IPS-18c (cell line): ENCODE measurements around the gene MRPS21.
A peak's percentile ranks its signal among the peaks of the same experiment; 100 is the strongest.
"Not testable (repeated sequence)": the region's sequence is repeated elsewhere in the genome, so short reads cannot be mapped to it uniquely, and the experiment has no call there.

Experiments used
- H3K4me3 ChIP-seq: 2 replicates; pipeline ENCODE4 v1.7.0; 2013; ENCODE audit warnings: low read depth, mild to moderate bottlenecking, low read length, moderate library complexity; ENCODE audit not compliant: insufficient read depth
- H3K9me3 ChIP-seq: one replicate; pipeline ENCODE4 v1.6.1; 2013; ENCODE audit warnings: mild to moderate bottlenecking, low read length, moderate library complexity; ENCODE audit not compliant: control insufficient read depth, insufficient read depth

MRPS21 gene

GRCh38 chr1:150271291-150271959 is 22.2 kb upstream of the MRPS21 start:
- no peak overlapping the region for H3K4me3 ChIP-seq
- no peaks in the 10 kb centered on the region for H3K9me3 ChIP-seq

GRCh38 chr1:150273311-150273710 is 20.4 kb upstream of the MRPS21 start:
- Histone ChIP-seq H3K4me3 (no peak overlapping the region), H3K9me3 (no peaks in the 10 kb centered on the region)

- H3K9me3 ChIP-seq: no peaks in the 10 kb centered on the region
- H3K4me3 ChIP-seq: no peak overlapping the region
Measured at GRCh38 chr1:150280138-150280707, 13.4 kb upstream of the MRPS21 start.

DNA sequence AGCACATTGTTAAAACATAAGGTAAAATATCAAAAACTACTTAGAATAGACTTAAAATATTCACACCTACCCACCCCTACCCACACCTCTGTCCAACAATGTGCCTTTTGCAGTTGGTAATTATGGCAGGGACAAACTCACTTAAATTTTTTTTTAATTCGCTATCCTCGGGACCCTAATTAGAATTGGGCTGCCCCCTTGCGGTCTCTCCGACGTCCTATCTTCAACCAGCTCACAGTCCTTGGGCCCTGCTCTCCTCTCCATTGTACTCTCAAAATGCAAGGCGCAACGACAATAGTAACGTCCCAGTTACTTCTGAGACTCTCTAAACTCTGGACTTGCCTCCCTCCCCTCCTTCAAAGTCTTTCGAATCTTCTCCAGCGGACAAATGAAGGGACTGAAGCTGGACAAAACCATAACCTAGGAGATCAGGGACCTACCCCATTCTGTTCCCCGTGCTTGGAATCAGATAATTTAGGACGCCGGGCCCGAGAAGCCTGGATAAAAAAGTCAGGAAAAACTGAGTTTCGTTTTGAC is 12.4 kb upstream of the MRPS21 start:
- no peaks in the 10 kb centered on the region for H3K9me3 ChIP-seq
- H3K4me3 ChIP-seq: peak overlapping the region; percentile 65

DNA sequence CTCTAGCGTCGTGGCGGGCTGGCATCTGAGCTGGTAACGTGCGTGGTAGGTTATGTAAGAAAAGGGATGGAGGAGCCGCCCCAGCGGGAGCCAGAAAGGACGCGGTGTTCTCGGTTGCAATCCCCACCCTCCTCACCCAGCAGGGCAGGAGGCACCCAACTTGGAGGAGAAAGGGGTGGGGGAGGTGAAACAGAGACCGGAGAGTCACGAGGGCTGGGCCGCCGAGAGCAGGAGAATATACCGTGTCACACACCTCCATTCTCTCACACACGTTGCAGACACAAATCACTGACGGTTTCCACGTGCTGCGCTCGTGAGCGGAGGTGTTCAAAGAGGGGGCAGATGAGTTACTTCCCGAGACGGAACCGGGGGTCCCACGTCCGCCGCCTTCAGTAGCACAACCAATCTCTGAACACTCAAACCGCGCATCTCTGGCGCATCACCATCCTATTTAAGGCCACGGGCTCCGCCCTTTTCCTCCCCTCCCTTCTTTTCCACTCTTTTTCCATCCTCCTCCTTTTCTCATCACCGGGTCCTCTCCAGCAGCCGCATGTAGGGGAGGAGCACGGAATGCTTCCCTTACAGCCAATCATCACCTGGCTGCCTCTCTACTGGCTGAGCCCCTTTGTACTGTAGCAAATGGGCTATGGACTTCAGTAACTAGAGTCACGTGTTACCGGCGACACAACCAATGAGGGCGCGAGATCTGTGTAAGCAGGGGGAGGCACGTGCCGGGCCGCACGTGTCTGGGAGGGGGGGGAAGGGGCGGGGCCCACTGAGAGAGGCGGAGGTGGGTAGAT is 11.7 kb upstream of the MRPS21 start, which contains the start of gene CIART:
TSS of gene CIART (plus strand) at position 797 of the 800 bp plus-strand sequence. CDS start 714 bp downstream, outside the sequence.
- Histone ChIP-seq H3K9me3 (no peaks in the 10 kb centered on the region), H3K4me3 (peak within 1 kb of the TSS; percentile 68)

DNA sequence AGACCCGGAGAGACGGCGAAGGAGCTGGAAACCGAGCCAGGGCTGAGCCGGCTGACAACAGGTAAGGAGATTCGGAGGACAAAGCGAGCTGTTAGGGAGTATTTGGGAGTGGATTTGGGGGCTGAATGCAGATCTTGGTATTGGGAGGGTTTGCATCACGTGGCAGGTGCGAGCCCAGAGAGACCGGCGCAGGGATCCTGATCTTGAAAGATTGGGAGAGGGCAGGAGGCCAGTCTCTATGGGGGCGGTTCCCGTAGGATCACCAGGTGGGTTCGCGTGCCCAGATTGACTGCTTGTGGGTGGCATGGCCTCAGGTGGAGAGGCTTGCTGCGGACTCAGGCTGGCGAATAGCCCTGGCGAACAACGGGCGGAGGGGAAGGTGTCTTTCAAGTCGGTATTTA is 11.1 kb upstream of the MRPS21 start:
- Histone ChIP-seq H3K4me3 (peak overlapping the region; percentile 68), H3K9me3 (no peaks in the 10 kb centered on the region)

DNA sequence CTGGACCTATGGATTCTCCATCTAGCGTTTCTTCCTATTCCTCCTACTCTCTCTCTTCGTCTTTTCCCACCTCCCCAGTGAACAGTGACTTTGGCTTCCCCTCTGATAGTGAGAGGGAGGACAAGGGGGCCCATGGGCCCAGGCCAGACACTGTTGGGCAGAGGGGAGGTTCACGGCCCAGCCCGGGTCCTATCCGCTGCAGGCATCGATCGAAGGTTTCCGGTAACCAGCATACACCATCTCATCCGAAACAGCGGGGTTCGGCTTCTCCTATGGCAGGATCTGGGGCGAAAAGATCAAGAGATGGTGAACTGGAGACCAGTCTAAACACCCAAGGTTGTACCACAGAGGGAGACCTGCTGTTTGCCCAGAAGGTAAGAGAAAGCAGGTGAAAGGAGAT is 10.4 kb upstream of the MRPS21 start:
- Histone ChIP-seq H3K4me3 (peak overlapping the region; percentile 68; the same call in 1 of the 2 replicates), H3K9me3 (no peaks in the 10 kb centered on the region)

- no peak overlapping the region for H3K4me3 ChIP-seq
Measured at GRCh38 chr1:150288382-150288781, 5.3 kb upstream of the MRPS21 start.

DNA sequence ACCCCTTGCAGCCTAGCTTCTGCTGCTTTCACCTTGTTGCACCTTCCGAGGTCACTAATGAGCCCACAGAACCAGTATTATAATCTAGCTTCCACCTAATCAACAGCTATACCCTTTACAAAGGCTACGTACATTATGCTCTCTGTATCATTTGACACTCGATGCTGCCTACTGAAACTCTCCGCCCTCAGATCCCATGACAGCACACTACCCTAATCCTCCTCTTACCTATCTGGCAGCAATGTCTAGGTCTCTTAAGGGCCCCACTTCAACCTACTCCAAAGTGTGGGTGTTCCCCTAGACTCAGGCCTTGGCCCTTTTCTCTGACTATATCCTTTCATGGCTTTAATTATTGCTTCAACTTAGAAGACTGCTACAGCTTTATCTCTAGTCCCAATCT is 4.8 kb upstream of the MRPS21 start:
- no peaks in the 10 kb centered on the region for H3K9me3 ChIP-seq
- no peak overlapping the region for H3K4me3 ChIP-seq

More at GRCh38 chr1:150288382-150288781, 5.3 kb upstream of the MRPS21 start:
- no peaks in the 10 kb centered on the region for H3K9me3 ChIP-seq

GRCh38 chr1:150295476-150295875 is 1.8 kb downstream of the MRPS21 start:
- Histone ChIP-seq H3K4me3 (no peak overlapping the region), H3K9me3 (peaks cover 2% of the 10 kb centered on the region)

- H3K9me3 ChIP-seq: peaks cover 2% of the 10 kb centered on the region
- no peak overlapping the region for H3K4me3 ChIP-seq
Measured at GRCh38 chr1:150299716-150300115, 6.1 kb downstream of the MRPS21 start.

DNA sequence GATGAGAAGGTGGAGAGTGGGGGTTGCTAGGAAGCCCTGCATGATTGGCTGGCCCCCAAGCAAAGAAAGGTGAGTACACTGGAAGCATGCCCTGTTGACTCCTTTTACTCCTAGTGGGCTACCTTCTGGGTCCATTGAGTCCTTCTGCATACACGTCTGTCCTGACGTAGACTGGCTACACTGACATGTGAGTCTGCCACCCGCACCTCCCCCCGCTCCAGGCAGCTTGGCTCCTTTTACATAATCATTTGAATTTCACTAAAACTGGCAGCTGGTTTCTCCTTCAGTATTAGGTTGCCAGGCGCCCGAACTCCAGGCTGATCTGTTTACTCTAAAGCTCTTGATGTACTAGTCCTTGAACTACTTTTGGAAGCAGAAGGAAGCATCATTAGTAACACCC is 8.7 kb downstream of the MRPS21 start:
- 0 out of 2 replicates have a peak overlapping the region, but pooled peaks have one; percentile 16 for H3K4me3 ChIP-seq
- H3K9me3 ChIP-seq: peaks cover 2% of the 10 kb centered on the region

DNA sequence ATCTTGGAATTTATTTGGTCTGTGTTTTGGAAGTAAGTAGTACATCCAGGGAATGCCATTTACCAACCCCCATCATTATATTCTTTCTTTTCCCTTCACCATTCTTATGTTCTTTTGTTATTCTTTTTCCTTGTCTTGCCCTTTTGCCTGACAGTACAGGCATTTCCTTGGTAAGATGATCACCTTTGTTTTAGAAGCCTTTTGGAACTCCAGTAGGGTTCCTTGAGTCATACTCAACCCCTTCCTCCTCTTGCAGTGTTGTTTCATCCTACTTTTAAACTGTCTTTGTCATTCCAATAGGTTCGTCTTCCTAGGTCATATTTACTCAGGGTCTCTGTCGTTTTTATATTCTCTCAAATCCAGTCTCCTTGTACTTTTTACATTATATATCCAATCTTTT is 9.2 kb downstream of the MRPS21 start:
- Histone ChIP-seq H3K4me3 (0 out of 2 replicates have a peak overlapping the region, but pooled peaks have one; percentile 16), H3K9me3 (peaks cover 2% of the 10 kb centered on the region)

GRCh38 chr1:150308585-150308984 is 14.9 kb downstream of the MRPS21 start:
- not testable (repeated sequence) for H3K9me3 ChIP-seq, H3K4me3 ChIP-seq

DNA sequence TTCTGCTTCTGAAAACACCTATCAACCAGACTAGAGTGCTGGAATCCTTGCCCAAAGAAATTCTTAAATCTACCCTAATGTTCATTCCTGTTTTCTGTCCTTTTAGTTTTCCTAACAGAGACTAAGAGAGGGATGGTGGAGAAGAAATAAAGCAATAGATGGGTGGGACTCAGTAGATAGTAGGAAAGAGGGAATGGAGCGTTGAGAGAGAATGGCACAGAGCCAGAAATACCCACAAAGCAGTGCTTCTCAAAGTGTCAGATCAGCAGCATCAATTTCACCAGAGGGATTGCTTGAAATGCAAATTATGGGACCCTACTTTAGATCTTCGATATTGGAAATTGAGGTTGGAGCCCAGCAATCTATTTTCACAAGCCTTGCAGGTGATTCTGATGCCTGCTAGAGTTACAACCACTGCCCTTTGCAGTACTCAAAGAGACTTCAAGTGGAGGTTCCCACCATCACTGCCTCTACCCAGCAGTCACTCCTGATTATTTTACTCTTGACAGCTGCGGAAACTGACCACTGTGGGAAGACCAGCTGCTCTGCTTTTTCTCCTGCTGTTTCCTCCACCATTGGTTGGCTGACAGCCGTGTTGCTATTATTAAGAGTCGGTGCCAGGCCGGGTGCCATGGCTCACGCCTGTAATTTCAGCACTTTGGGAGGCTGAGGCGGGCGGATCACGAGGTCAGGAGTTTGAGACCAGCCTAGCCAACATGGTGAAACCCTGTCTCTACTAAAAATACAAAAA is 16.3 kb downstream of the MRPS21 start:
- no peak overlapping the region for H3K4me3 ChIP-seq
- H3K9me3 ChIP-seq: no peaks in the 10 kb centered on the region

GRCh38 chr1:150311762-150312161 is 18.1 kb downstream of the MRPS21 start:
- Histone ChIP-seq H3K4me3 (no peak overlapping the region), H3K9me3 (no peaks in the 10 kb centered on the region)

- not testable (repeated sequence) for H3K4me3 ChIP-seq, H3K9me3 ChIP-seq
Measured at GRCh38 chr1:150314691-150315090, 21.0 kb downstream of the MRPS21 start.
